SK-N-SH (cell line): Measurements from ENCODE around the gene SERTAD2. TPM values are rescaled to one million over a fixed set of nuclear protein-coding genes. Genes with fewer than 3 reads are reported as not detected.
A peak's percentile ranks its signal among the peaks of the same experiment; 100 is the strongest.

Experiments used
- CTCF ChIA-PET: fragments of 300-600, 350-600 bp; formaldehyde crosslinking; extraction: SDS; loops from one replicate; lab custom pipeline; 2021; lab: Yijun Ruan, JAX
- POLR2A ChIA-PET: fragments of 350-600 bp; sonication (Branson Sonifier 250); formaldehyde crosslinking; extraction: SDS; loops from one replicate; lab custom pipeline; 2020; ENCODE audit warnings: antibody characterized with exemption, inconsistent platforms; lab: Yijun Ruan, JAX
- DNase-seq: peaks from one replicate; pipeline ENCODE4 v3.0.0; 2012
- H2AFZ ChIP-seq: fragments of 200-600 bp; sonication (generic); 2 replicates; pipeline ENCODE4 v1.8.1; 2016; ENCODE audit warnings: antibody characterized with exemption, mild to moderate bottlenecking, low read depth
- H3F3A ChIP-seq: fragments of 200-600 bp; sonication (generic); replicated peaks from 2 replicates; pipeline ENCODE3; 2016; ENCODE audit warnings: antibody characterized with exemption, mild to moderate bottlenecking; ENCODE audit not compliant: insufficient read depth
- H3K27ac ChIP-seq, 2 experiments: fragments of 200-500 bp in 1 of 2; fragments of 200-600 bp in 1 of 2; sonication (Bioruptor generic) in 1 of 2; sonication (generic), shearing (Covaris generic) in 1 of 2; 2 replicates each; pipeline versions ENCODE4 v1.5.1 to v1.6.1; 2014 to 2016; ENCODE audit warnings: low read depth in 2 of 2, inconsistent platforms in 1 of 2, low read length in 1 of 2, mild to moderate bottlenecking in 1 of 2, mixed read lengths in 1 of 2
- H3K27me3 ChIP-seq: fragments of 200-600 bp; sonication (generic), shearing (Covaris generic); 2 replicates; pipeline ENCODE4 v1.6.1; 2016; ENCODE audit warnings: mixed run types; ENCODE audit not compliant: insufficient read depth
- H3K36me3 ChIP-seq, 2 experiments: fragments of 200-500 bp in 1 of 2; fragments of 200-600 bp in 1 of 2; sonication (Bioruptor generic) in 1 of 2; sonication (generic) in 1 of 2; replicated peaks in 1 of 2; 2 replicates each; pipeline versions ENCODE3 to v1.5.1; 2014 to 2016; ENCODE audit warnings: low read length in 1 of 2, mild to moderate bottlenecking in 1 of 2; ENCODE audit not compliant: insufficient read depth in 2 of 2, control insufficient read depth in 1 of 2
- H3K4me1 ChIP-seq, 2 experiments: fragments of 200-500 bp in 1 of 2; fragments of 200-600 bp in 1 of 2; sonication (Bioruptor generic) in 1 of 2; sonication (generic), shearing (Covaris generic) in 1 of 2; 2 replicates each; pipeline versions ENCODE4 v1.5.1 to v1.6.1; 2014 to 2016; ENCODE audit warnings: low read depth in 1 of 2, low read length in 1 of 2, mixed run types in 1 of 2; ENCODE audit not compliant: insufficient read depth in 2 of 2, control insufficient read depth in 1 of 2
- H3K4me2 ChIP-seq: fragments of 200-600 bp; sonication (generic), shearing (Covaris generic); 2 replicates; pipeline ENCODE4 v1.6.1; 2017; ENCODE audit warnings: mixed run types
- H3K4me3 ChIP-seq, 2 experiments: fragments of 200-500 bp in 1 of 2; fragments of 200-600 bp in 1 of 2; sonication (Bioruptor generic) in 1 of 2; sonication (generic), shearing (Covaris generic) in 1 of 2; 2 replicates each; pipeline versions ENCODE4 v1.5.1 to v1.8.1; 2014 to 2016; ENCODE audit warnings: low read depth in 2 of 2, inconsistent platforms in 1 of 2, low read length in 1 of 2, mild to moderate bottlenecking in 1 of 2, mixed read lengths in 1 of 2, moderate library complexity in 1 of 2
- H3K79me2 ChIP-seq: fragments of 200-600 bp; sonication (generic); 2 replicates; pipeline ENCODE4 v1.8.1; 2017; ENCODE audit warnings: mild to moderate bottlenecking; ENCODE audit not compliant: insufficient read depth
- H3K9ac ChIP-seq: fragments of 200-600 bp; sonication (generic); 2 replicates; pipeline ENCODE4 v1.6.1; 2017; ENCODE audit warnings: mixed run types
- H3K9me2 ChIP-seq: fragments of 200-600 bp; sonication (generic); 2 replicates; pipeline ENCODE4 v1.6.1; 2017; ENCODE audit warnings: mixed run types
- H3K9me3 ChIP-seq: fragments of 200-600 bp; sonication (generic); 2 replicates; pipeline ENCODE4 v1.6.1; 2017; ENCODE audit warnings: mixed run types, mild to moderate bottlenecking, moderate library complexity
- H4K20me1 ChIP-seq: fragments of 200-600 bp; sonication (generic); 2 replicates; pipeline ENCODE4 v1.6.1; 2017; ENCODE audit warnings: mild to moderate bottlenecking, mixed run types; ENCODE audit not compliant: insufficient read depth
- FOXM1 ChIP-seq: IDR thresholded peaks from 2 replicates; pipeline ENCODE4 v1.4.0; 2012; ENCODE audit warnings: low read depth, mild to moderate bottlenecking
- GATA2 ChIP-seq: sonication (generic); formaldehyde crosslinking; IDR thresholded peaks from 2 replicates; pipeline ENCODE4 v1.5.0; 2020; ENCODE audit warnings: mild to moderate bottlenecking, missing genetic modification reagents
- MXI1 ChIP-seq: IDR thresholded peaks from 2 replicates; pipeline ENCODE4 v1.6.1; 2012; ENCODE audit warnings: mild to moderate bottlenecking, low read depth, low read length, improper control_type of control experiment
- NFIC ChIP-seq: IDR thresholded peaks from 2 replicates; pipeline ENCODE4 v1.4.0; 2012; ENCODE audit warnings: borderline replicate concordance
- NRF1 ChIP-seq: IDR thresholded peaks from 2 replicates; pipeline ENCODE4 v1.6.1; 2012; ENCODE audit warnings: low read depth, mild to moderate bottlenecking, low read length
- POLR2AphosphoS5 ChIP-seq: IDR thresholded peaks from 2 replicates; pipeline ENCODE4 v1.6.1; 2012; ENCODE audit warnings: low read depth, low read length
- RCOR1 ChIP-seq: fragments of 150-350 bp; IDR thresholded peaks from 2 replicates; pipeline ENCODE4 v1.6.1; 2017; ENCODE audit warnings: antibody characterized with exemption, low read length
- REST ChIP-seq: IDR thresholded peaks from 2 replicates; pipeline ENCODE4 v1.6.1; 2012; ENCODE audit warnings: mild to moderate bottlenecking, low read depth, low read length, moderate library complexity
- RXRA ChIP-seq: IDR thresholded peaks from 2 replicates; pipeline ENCODE4 v1.4.0; 2012; ENCODE audit warnings: low read depth, mild to moderate bottlenecking, borderline replicate concordance
- TCF12 ChIP-seq: IDR thresholded peaks from 2 replicates; pipeline ENCODE4 v1.4.0; 2012
- YY1 ChIP-seq: IDR thresholded peaks from 2 replicates; pipeline ENCODE4 v1.4.0; 2012; ENCODE audit warnings: low read depth, mild to moderate bottlenecking
- ZBTB33 ChIP-seq: IDR thresholded peaks from 2 replicates; pipeline ENCODE4 v1.4.0; 2012; ENCODE audit warnings: low read depth, borderline replicate concordance
- WGBS: methylation state at CpG from one replicate; pipeline ENCODE4 v1.1.6; 2017; ENCODE audit warnings: low lambda C conversion rate; 5-methylcytosine and 5-hydroxymethylcytosine counted together
- polyA plus RNA-seq, 3 experiments: library from polyadenylated mRNA; depleted of rRNA; stranded (reverse); fragments of >200 nt; gene quantifications; 2 replicates each; pipeline ENCODE4 v1.2.3, GENCODE V29; 2012
- TF ChIP-seq, protein P1 (sequence below): IDR thresholded peaks from 2 replicates; pipeline ENCODE4 v1.4.0; 2012; ENCODE audit warnings: low read depth, borderline replicate concordance

Gene SERTAD2
- polyA plus RNA-seq, 1 of the 3 experiments (the other 2 are of a cell fraction): 9.1 TPM

GRCh38 chr2:64651590-64651989 lies 2.1 kb downstream of the SERTAD2 start:
- ChIA-PET POLR2A (no interaction called here), CTCF (interaction anchor here (0.9 to 5.8 kb wide), 11 partner anchors 8 to 322 kb away, joined by 3 to 33 read pairs (median 13); partner anchors contain the start of gene AFTPH)
- Histone ChIP-seq H3K79me2 (peaks cover 76% of the 10 kb centered on the region), H4K20me1 (peaks cover 57% of the 10 kb centered on the region), H3F3A (peaks cover 38% of the 10 kb centered on the region), H3K27ac (peak overlapping the region in 1 of 2 experiments; percentile 92; a peak in 1 of 4 replicates), H3K4me2 (peak overlapping the region; percentile 90), H3K4me1 (peaks cover 21 to 55% of the 10 kb centered on the region in 2 experiments), H3K9ac (peak overlapping the region; percentile 98; the same call in 1 of the 2 replicates), H3K36me3 (no peaks in the 10 kb centered on the region), H2AFZ (no peak overlapping the region), H3K9me3 (no peaks in the 10 kb centered on the region), H3K9me2 (no peaks in the 10 kb centered on the region), H3K27me3 (no peaks in the 10 kb centered on the region), H3K4me3 (0 out of 4 replicates have a peak overlapping the region, but pooled peaks of 1 of the 2 experiments have one; percentile 85)
- TF ChIP-seq POLR2AphosphoS5 (no peak), RCOR1 (no peak), MXI1 (no peak), FOXM1 (no peak), TCF12 (no peak), NFIC (no peak), YY1 (no peak), REST (no peak), GATA2 (CRISPR knock-in tag) (no peak), ZBTB33 (no peak), NRF1 (no peak), RXRA (no peak)
- TF ChIP-seq, protein P1, sequence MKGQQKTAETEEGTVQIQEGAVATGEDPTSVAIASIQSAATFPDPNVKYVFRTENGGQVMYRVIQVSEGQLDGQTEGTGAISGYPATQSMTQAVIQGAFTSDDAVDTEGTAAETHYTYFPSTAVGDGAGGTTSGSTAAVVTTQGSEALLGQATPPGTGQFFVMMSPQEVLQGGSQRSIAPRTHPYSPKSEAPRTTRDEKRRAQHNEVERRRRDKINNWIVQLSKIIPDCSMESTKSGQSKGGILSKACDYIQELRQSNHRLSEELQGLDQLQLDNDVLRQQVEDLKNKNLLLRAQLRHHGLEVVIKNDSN: no peak
- WGBS: 86% methylated on average over 4 of the region's 4 CpGs
- no peak for DNase-seq
